LNCaP clone FGC (cell line): ENCODE results near the gene MATN4.

Source experiments
- DNase-seq: peaks from one replicate; pipeline ENCODE4 v3.0.0-alpha.2; 2011; ENCODE audit warnings: low read depth
- H3K4me3 ChIP-seq: 2 replicates; pipeline ENCODE4 v1.5.1; 2011; ENCODE audit warnings: mild to moderate bottlenecking, low read depth, low read length, control low read depth
- CTCF ChIP-seq: IDR thresholded peaks from 2 replicates; pipeline ENCODE4 v1.5.1; 2012; ENCODE audit warnings: mild to moderate bottlenecking; ENCODE audit not compliant: control insufficient read depth, insufficient read depth; ENCODE audit errors: extremely low read depth

MATN4 gene

GRCh38 chr20:45320948-45321595 is 13.0 kb upstream of the MATN4 start:
- TF ChIP-seq CTCF: no peak
- no peak for DNase-seq
- no peak overlapping the region for H3K4me3 ChIP-seq

GRCh38 chr20:45318948-45319347 is 10.8 kb upstream of the MATN4 start:
- DNase-seq: no peak
- TF ChIP-seq CTCF: no peak
- no peak overlapping the region for H3K4me3 ChIP-seq

GRCh38 chr20:45318386-45318939 is 10.4 kb upstream of the MATN4 start:
- no peak overlapping the region for H3K4me3 ChIP-seq
- no peak for TF ChIP-seq CTCF
- DNase-seq: no peak

DNA sequence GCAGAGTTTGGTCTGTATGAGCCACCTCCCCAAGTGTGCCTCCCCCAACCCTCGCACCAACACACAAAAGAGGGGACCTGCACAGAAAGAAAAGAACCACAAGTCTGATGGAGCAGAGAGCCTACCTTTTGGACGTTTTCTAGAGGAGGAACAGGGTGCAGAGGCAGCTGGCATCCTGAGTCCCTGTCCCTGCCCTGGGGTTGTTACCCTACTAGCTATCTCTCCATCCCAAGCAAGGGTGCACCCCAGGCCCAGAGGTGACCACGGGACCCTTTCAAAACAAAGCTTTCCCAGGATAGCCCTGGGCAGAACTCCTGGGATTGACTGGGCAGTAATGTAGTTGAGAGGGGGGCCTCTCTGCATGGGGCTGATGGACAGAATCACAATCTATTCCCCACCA is 9.7 kb upstream of the MATN4 start:
- DNase-seq: no peak
- no peak for TF ChIP-seq CTCF
- H3K4me3 ChIP-seq: no peak overlapping the region

DNA sequence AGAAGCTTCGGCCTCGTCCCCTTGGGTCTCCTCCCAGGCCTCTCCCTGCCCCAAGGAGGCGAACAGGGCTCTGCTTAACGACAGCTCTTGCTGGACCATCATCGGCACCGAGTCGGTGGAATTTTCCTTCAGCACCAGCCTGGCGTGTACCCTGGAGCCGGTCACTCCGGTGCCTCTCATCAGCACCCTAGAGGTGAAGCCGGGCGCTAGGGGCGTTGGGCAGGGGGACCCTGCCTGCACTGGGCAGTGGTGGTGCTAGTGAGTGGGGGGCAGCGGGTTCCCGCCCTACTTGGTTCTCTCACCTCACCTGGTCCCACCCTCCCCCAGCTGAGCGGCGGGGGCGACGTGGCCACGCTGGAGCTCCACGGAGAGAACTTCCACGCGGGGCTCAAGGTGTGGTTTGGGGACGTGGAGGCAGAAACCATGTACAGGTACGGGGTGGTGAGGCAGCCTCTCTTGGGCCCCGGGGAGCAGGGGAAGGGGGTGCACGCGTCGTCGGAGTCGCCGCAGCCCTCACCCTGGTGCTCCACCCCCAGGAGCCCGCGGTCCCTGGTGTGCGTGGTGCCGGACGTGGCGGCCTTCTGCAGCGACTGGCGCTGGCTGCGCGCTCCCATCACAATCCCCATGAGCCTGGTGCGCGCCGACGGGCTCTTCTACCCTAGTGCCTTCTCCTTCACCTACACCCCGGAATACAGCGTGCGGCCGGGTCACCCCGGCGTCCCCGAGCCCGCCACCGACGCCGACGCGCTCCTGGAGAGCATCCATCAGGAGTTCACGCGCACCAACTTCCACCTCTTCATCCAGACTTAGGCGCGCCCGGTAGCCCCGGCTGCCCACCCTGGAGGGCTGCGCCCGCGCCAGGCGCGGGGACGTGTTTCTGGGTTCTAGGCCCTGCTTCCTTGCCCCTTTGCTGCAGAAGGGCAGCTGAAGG is 8.3 kb upstream of the MATN4 start:
- no peak for TF ChIP-seq CTCF
- no peak for DNase-seq
- no peak overlapping the region for H3K4me3 ChIP-seq

- no peak overlapping the region for H3K4me3 ChIP-seq
- TF ChIP-seq CTCF: no peak
- no peak for DNase-seq
Measured at GRCh38 chr20:45315672-45316071, 7.6 kb upstream of the MATN4 start.

GRCh38 chr20:45313943-45314342 is 5.8 kb upstream of the MATN4 start:
- no peak for DNase-seq
- H3K4me3 ChIP-seq: no peak overlapping the region
- no peak for TF ChIP-seq CTCF
